ENCODE results near the gene POLA2. TPM values are rescaled to one million over a fixed set of nuclear protein-coding genes. Genes with fewer than 3 reads are reported as not detected.
"Not testable (repeated sequence)": the region's sequence is repeated elsewhere in the genome, so short reads cannot be mapped to it uniquely, and the experiment has no call there.

POLA2 gene
- total RNA-seq, 1 donor from 2014 or later: 8.1 TPM

GRCh38 chr11:65308281-65308891, 46.6 kb downstream of the POLA2 start:
- DNase-seq: no peak

DNA sequence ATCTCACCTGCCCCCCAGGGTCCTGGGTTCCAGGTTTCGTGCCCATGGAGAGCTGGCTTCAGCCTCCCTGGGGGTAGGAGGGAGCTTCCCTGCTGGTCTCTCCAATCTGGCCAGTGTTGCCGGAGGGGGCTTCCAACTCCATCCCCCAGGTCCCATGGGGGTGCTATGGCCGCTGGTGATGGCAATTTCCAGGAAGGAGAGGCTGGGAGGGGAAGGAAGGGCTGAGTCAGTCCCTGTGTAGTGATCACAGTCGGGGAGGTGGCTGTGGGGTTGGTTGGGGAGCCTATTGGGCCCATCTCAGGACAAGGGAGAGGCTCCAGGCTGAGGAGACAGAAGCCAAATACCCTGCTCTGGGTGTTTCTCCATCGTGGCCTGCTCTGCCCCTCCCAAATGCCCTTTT, 47.2 kb downstream of the POLA2 start:
- no peak for DNase-seq

GRCh38 chr11:65310215-65310614, 48.5 kb downstream of the POLA2 start:
- no peak for DNase-seq

- DNase-seq: no peak
These were observed 49.0 kb downstream of the POLA2 start for GRCh38 chr11:65310736-65311135.

GRCh38 chr11:65311170-65311678, 49.5 kb downstream of the POLA2 start:
- no peak for DNase-seq

GRCh38 chr11:65314501-65315203, 52.9 kb downstream of the POLA2 start, which contains the start of gene CDC42EP2:
TSS of gene CDC42EP2 (plus strand) at chr11:65314866. CDS start at chr11:65320899, 6,033 bp downstream.
- no peak for DNase-seq

DNA sequence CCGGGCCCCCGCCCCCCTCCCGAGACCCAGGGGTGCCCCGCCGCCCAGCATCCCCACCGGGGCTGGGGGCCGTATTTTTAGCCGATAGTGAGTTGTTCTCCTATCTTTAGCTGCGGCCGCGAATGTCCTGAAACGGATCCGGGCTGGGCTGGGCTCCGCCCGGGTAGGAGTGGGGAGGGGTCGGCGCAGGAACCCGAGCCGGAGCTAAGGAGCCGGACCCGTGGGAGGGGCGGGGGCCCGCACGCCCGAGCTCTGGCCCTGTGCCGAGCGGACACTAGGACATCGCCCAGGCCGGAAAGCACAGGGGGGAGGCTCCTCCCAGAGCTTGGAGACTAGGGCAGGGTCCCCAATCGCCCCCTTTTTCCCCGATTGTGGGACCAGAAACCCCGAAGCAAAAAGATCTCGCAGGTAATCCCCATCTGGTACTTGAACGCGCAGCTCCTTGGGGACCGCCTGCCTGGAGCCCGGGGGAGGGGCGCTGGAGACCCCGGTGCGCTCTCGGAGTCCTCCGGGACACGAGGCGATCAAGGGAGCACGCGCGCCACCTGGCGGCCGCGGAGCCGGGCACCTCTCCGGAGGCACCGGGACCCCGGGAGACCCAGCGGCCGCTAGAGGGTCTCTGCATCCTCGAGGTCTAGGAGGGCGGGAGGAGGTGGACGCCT, 53.6 kb downstream of the POLA2 start:
- DNase-seq: no peak

- no peak for DNase-seq
These were observed 54.1 kb downstream of the POLA2 start for GRCh38 chr11:65315866-65316226.

GRCh38 chr11:65316227-65317024, 54.7 kb downstream of the POLA2 start:
- peak; percentile 95 for DNase-seq

DNA sequence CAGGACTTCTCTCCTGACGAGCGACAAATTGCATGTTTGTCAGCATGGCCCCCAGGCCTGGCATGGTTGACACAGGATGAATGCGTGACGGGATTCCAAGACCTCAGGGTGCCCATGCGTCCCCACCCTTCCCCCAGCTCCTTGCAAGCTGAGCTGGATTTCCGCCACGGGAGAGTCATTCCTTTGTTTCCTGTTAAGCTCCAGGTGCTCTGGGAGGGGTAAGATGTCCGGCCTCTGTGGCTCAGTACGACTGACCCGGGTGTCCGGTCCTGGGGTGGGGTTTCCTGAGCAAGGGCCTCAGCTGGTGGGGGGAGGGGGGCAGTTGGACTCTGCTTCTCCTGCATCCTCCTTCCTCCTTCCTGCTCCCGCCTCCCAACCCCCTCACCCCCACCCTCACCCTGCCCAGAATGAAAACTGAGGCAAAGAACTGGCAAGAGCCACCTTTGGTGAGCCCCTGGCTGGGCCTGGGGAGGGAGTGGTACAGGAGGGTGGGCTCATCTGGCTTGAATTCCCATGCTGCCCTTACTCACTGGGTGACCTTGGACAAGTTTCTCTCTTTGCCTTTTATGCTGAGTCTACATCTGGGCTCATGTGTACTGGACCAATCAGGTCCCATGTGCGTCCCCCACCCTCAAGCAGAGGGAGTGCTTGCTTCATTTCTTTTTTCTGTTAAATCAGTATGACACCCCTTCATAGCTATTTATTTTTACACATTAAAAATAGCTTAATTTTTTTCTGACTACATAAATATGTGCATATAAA, 55.4 kb downstream of the POLA2 start:
- peak; percentile 95 for DNase-seq

- DNase-seq: no peak
These were observed 58.8 kb downstream of the POLA2 start for GRCh38 chr11:65320386-65321075.

DNA sequence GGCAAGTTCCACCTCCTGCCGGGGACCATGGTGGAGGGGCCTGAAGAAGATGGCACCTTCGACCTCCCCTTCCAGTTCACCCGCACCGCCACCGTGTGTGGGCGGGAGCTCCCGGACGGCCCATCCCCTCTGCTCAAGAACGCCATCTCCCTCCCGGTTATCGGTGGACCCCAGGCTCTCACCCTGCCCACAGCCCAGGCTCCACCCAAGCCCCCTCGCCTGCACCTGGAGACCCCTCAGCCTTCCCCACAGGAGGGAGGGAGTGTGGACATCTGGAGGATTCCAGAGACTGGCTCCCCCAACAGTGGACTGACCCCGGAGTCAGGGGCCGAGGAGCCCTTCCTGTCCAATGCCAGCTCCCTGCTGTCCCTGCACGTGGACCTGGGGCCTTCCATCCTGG, 59.3 kb downstream of the POLA2 start:
- no peak for DNase-seq

DNA sequence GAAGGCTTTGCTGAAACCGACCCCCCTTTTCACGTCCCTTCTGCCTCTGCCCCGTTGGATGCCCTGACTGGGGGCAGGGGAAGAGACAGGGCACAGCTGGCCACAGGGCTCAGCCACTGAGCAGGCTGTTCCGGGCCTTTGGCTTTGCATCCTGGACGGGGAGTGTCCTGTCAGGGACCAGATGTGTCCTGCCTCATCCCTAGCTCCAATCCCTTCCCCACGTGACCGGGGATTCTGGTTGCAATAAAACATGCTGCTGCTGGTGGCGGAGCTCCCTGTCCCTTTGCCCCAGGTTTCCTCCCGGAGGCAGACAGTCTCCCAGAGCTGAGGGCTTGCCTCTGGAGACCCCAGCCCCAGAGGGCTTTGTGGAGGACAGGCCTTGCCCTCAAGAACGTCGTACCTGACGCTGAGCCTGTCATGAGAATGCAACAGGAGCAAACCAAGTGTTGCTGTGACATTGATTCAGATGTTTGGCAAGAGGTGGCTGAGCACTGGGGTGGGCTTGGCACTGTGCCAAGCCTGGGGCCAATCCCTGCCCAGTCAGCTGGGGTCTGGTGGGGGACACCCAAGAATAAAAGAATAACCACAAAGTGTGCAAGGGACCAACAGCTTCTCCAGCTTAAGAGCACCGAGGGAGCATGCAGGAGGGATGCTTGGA, 60.2 kb downstream of the POLA2 start:
- DNase-seq: no peak

GRCh38 chr11:65323813-65324212, 62.1 kb downstream of the POLA2 start:
- no peak for DNase-seq

DNA sequence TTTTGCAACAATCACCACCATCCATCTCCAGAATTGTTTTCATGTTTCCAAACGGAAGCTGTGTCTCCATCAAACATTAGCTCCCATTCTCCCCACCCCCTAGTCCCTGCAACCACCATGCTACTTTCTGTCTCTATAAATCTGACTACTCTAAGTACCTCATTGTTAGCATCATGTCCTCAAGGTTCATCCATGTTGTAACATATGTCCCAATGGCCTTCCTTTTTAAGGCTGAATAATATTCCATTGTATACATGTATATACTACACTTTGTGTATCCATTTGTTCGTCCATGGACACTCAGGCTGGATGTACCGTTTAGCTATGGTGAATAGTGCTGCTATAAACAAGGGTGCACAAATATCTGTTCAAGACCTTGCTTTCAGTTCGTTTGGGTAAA, 63.7 kb downstream of the POLA2 start:
- DNase-seq: no peak

DNA sequence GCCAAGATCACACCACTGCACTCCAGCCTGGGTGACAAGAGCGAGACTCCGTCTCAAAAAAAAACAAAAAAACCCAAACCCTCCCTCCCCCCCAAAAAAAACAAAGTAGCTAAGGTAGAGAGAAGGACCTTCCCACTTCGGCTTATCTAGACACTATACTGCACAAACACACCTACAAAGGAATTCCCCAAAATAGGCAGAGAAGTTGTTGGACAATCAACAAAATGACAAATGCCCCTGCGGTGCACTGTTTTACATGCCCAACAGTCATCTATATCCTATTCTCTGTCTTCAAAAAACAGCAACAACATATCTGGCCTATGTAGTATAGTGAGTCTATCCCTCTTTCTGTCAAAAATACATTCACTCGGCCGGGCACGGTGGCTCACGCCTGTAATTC, 65.3 kb downstream of the POLA2 start:
- DNase-seq: no peak

GRCh38 chr11:65329478-65329877, 67.7 kb downstream of the POLA2 start:
- DNase-seq: no peak

- peak; percentile 90 for DNase-seq
These were observed 68.2 kb downstream of the POLA2 start for GRCh38 chr11:65329944-65330403.

GRCh38 chr11:65330544-65330943, 68.8 kb downstream of the POLA2 start:
- no peak for DNase-seq

GRCh38 chr11:65332591-65332990, 70.8 kb downstream of the POLA2 start:
- not testable (repeated sequence) for DNase-seq

Data from skin of body (tissue), 2 donors.